Measurements from ENCODE around the gene WDR77.

DNA sequence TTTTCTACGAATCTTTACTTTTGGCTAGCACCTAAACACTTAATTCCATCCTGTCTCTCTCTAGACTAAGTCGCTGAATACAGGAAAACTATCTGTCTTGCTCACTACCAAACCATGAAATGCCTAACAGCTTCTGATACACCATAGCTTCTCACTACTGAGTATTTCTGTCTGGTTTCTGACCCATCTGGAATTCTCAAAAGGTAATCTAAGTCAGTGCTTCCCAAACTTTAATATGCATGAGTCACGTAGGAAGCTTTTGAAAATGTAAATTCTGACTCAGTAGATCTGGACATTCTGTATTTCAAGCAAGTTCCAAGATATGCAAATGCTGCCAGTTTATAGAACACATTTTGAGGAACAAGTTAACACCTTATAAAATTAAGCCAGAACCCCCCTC, 12.3 kb downstream of the WDR77 start:
- no peak for TF ChIP-seq BHLHE40 (IDR thresholded peaks at IDR 0.05; ENCODE audit: low read depth, low read length)
- TF ChIP-seq CEBPB (IDR thresholded peaks at IDR 0.05; ENCODE audit: low read depth, low read length) = no peak
- TF ChIP-seq MXI1 (IDR thresholded peaks at IDR 0.05; ENCODE audit: borderline replicate concordance, low read depth, low read length) = no peak

All from IMR-90 (cell line).